DMS 273 (cell line): ENCODE data around the gene KNDC1.
"Not testable (repeated sequence)": the region's sequence is repeated elsewhere in the genome, so short reads cannot be mapped to it uniquely, and the experiment has no call there.

ENCODE experiments used
- DNase-seq: peaks from one replicate; lab custom pipeline; 2025; ENCODE audit not compliant: unreplicated experiment; lab: John Stamatoyannopoulos, UW

The KNDC1 gene

GRCh38 chr10:133141144-133141957 is 18.7 kb upstream of the KNDC1 start:
- no peak for DNase-seq

GRCh38 chr10:133141958-133142340 is 18.1 kb upstream of the KNDC1 start:
- no peak for DNase-seq

GRCh38 chr10:133142523-133143199 is 17.4 kb upstream of the KNDC1 start:
- DNase-seq: no peak

GRCh38 chr10:133143200-133143533 is 16.9 kb upstream of the KNDC1 start:
- no peak for DNase-seq

GRCh38 chr10:133143546-133143945 is 16.5 kb upstream of the KNDC1 start:
- no peak for DNase-seq

- no peak for DNase-seq
These were observed 15.2 kb upstream of the KNDC1 start for GRCh38 chr10:133144771-133145170.

- no peak for DNase-seq
These were observed 9.8 kb upstream of the KNDC1 start for GRCh38 chr10:133150226-133150625.

- no peak for DNase-seq
These were observed 9.4 kb upstream of the KNDC1 start for GRCh38 chr10:133150656-133151055.

- not testable (repeated sequence) for DNase-seq
These were observed 8.9 kb upstream of the KNDC1 start for GRCh38 chr10:133151071-133151470.

- no peak for DNase-seq
These were observed 8.5 kb upstream of the KNDC1 start for GRCh38 chr10:133151543-133151972.

GRCh38 chr10:133154411-133154810 is 5.6 kb upstream of the KNDC1 start:
- DNase-seq: no peak

GRCh38 chr10:133154996-133155778 is 4.8 kb upstream of the KNDC1 start:
- DNase-seq: no peak

GRCh38 chr10:133156674-133157579 is 3.1 kb upstream of the KNDC1 start:
- no peak for DNase-seq

GRCh38 chr10:133157662-133158436 is 2.2 kb upstream of the KNDC1 start:
- no peak for DNase-seq

- no peak for DNase-seq
These were observed 1.6 kb upstream of the KNDC1 start for GRCh38 chr10:133158437-133158755.

GRCh38 chr10:133158756-133159610 is 1.0 kb upstream of the KNDC1 start:
- DNase-seq: peak; percentile 39

GRCh38 chr10:133159611-133159949 is 439 bp upstream of the KNDC1 start:
- DNase-seq: no peak

- no peak for DNase-seq
These were observed 930 bp downstream of the KNDC1 start for GRCh38 chr10:133160826-133161471.
